Activated naive CD4-positive, alpha-beta T cell (primary cell): ENCODE data around the gene DNPEP.

Experiments
- DNase-seq, 4 experiments: peaks; one replicate each; lab custom pipeline; 2025; lab: John Stamatoyannopoulos, UW

DNPEP gene

GRCh38 chr2:219387306-219388120 lies at the start of gene DNPEP:
Gene DNPEP, minus strand, starts transcription at chr2:219387912. Its CDS starts 118 bp downstream, at chr2:219387794.
- DNase-seq: peak; percentile 99 to 100 (median 100)

- no peak for DNase-seq
Observed at GRCh38 chr2:219437141-219437540, 49.4 kb upstream of the DNPEP start.

GRCh38 chr2:219436491-219436890 lies 48.8 kb upstream of the DNPEP start:
- DNase-seq: no peak

- no peak for DNase-seq
Observed at GRCh38 chr2:219435701-219436100, 48.0 kb upstream of the DNPEP start.

GRCh38 chr2:219434718-219435525 lies 47.2 kb upstream of the DNPEP start, which contains the start of gene SPEG:
Gene SPEG, plus strand, starts transcription at chr2:219434843. Its CDS starts 135 bp downstream, at chr2:219434978.
- no peak for DNase-seq

- no peak for DNase-seq
Observed at GRCh38 chr2:219434468-219434717, 46.7 kb upstream of the DNPEP start.

GRCh38 chr2:219433666-219434467 lies 46.2 kb upstream of the DNPEP start:
- DNase-seq: no peak

GRCh38 chr2:219430633-219431615 lies 43.2 kb upstream of the DNPEP start:
- no peak for DNase-seq

GRCh38 chr2:219429958-219430606 lies 42.4 kb upstream of the DNPEP start:
- no peak for DNase-seq

GRCh38 chr2:219428469-219428868 lies 40.8 kb upstream of the DNPEP start:
- DNase-seq: no peak

- no peak for DNase-seq
Observed at GRCh38 chr2:219426534-219427136, 38.9 kb upstream of the DNPEP start.

- DNase-seq: no peak
Observed at GRCh38 chr2:219426068-219426443, 38.3 kb upstream of the DNPEP start.

- no peak for DNase-seq
Observed at GRCh38 chr2:219425238-219426067, 37.7 kb upstream of the DNPEP start.

- no peak for DNase-seq
Observed at GRCh38 chr2:219423652-219424377, 36.1 kb upstream of the DNPEP start.

GRCh38 chr2:219422952-219423534 lies 35.3 kb upstream of the DNPEP start:
- DNase-seq: no peak

GRCh38 chr2:219421323-219421722 lies 33.6 kb upstream of the DNPEP start:
- DNase-seq: no peak

- no peak for DNase-seq
Observed at GRCh38 chr2:219420687-219421086, 33.0 kb upstream of the DNPEP start.
